Heart left ventricle (tissue), 13 donors: ENCODE results near the gene HSF4.

Experiments
- POLR2A ChIP-seq, 2 donors: fragments of 450-650 bp; IDR thresholded peaks; one replicate each; pipeline ENCODE4 v1.6.1; 2017; ENCODE audit warnings: antibody characterized with exemption in 2 of 2, mild to moderate bottlenecking in 2 of 2, moderate library complexity in 2 of 2
- TF ChIP-seq, protein P1 (sequence below), 12 donors: fragments of 200-600 bp; sonication (generic) in 4 of 12; IDR thresholded peaks; one replicate each; pipeline versions ENCODE4 v1.5.0 to v1.8.0; 2018 to 2022; ENCODE audit warnings: antibody characterized with exemption in 12 of 12, mild to moderate bottlenecking in 5 of 12
- donor health status: ischemic (EF 13 %, LVEDD 7.1; RV severe dilation, severe dysfunction).
- donor health status: DM: no; HTN: yes; CAD: no.
- donor health status: DM: no; HTN: no; CAD: no.
- donor health status: ischemic (EF 25% LVEDD 6.9; RV normal size, moderate dysfunction).
- donor health status: ischemic (EF 25% LVEDD 5.7; RV mildly dilated, moderate dysfunction).
- donor health status: ischemic (EF 35%, LVEDD 5.7; RV mildly dilated, moderate dysfunction).
- donor health status: nonischemic (EF 11% LVEDD 7.7; RV severe dilation, severe dysfunction).
- donor health status: DM: yes; HTN: yes; CAD: no.
- donor health status: PGD.
- donor health status: ischemic (EF 29% LVEDD 5.4; RV normal size, mild dysfunction).
- donor health status: nonischemic (EF 23%, LVEDD 6.1; RV moderate dilation, normal function).

DNA sequence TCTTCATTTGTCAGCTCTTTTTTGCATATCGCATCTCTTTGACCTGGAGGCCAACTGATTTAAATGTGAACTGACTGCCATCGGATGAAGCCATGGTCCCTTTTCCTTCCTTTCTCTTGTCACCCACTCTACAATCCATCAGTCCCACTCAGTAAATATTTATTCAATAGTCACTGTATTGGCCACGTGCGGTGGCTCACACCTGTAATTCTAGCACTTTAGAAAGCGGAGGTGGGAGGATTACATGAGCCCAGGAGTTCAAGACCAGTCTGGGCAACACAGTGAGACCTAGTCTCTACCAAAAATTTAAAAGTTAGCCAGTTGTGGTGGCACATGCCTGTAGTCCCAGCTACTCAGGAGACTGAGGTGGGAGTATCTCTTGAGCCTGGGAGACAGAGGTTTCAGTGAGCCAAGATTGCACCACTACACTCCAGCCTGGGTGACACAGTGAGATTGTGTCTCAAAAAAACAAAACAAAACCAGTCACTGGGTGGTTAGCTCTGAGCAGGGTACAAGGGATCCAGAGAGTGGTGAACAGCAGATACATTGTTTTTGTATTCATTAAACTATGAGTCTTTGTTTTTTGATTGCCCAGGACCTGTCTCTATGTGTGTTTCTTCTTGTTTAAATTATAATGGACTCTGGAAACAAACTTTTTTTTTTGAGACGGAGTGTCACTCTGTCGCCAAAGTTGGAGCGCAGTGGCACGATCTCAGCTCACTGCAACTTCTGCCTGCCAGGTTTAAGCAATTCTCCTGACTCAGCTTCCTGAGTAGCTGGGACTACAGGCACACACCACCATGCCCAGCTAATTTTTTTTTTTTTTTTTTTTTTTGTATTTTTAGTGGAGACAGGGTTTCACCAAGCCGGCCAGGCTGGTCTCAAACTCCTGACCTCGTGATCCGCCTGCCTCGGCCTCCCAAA lies 47.9 kb upstream of the HSF4 start:
- TF ChIP-seq, protein P1, sequence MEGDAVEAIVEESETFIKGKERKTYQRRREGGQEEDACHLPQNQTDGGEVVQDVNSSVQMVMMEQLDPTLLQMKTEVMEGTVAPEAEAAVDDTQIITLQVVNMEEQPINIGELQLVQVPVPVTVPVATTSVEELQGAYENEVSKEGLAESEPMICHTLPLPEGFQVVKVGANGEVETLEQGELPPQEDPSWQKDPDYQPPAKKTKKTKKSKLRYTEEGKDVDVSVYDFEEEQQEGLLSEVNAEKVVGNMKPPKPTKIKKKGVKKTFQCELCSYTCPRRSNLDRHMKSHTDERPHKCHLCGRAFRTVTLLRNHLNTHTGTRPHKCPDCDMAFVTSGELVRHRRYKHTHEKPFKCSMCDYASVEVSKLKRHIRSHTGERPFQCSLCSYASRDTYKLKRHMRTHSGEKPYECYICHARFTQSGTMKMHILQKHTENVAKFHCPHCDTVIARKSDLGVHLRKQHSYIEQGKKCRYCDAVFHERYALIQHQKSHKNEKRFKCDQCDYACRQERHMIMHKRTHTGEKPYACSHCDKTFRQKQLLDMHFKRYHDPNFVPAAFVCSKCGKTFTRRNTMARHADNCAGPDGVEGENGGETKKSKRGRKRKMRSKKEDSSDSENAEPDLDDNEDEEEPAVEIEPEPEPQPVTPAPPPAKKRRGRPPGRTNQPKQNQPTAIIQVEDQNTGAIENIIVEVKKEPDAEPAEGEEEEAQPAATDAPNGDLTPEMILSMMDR (IDR thresholded peaks at IDR 0.05), result no peak
- TF ChIP-seq POLR2A (IDR thresholded peaks at IDR 0.05), result no peak
